A172 (cell line): ENCODE measurements around the gene SYMPK. TPM values are rescaled to one million over a fixed set of nuclear protein-coding genes. Genes with fewer than 3 reads are reported as not detected.

Experiments
- DNase-seq: peaks from one replicate; pipeline ENCODE4 v3.0.0-alpha.2; 2015; ENCODE audit warnings: low spot score
- total RNA-seq: library from RNA; depleted of rRNA; stranded (reverse); fragments of >200 nt; shearing (Covaris generic); gene quantifications from 2 replicates; pipeline ENCODE4 v1.2.3, GENCODE V29; 2014

The SYMPK gene
- total RNA-seq, 1 experiment from 2014 or later: 25.5 TPM

DNA sequence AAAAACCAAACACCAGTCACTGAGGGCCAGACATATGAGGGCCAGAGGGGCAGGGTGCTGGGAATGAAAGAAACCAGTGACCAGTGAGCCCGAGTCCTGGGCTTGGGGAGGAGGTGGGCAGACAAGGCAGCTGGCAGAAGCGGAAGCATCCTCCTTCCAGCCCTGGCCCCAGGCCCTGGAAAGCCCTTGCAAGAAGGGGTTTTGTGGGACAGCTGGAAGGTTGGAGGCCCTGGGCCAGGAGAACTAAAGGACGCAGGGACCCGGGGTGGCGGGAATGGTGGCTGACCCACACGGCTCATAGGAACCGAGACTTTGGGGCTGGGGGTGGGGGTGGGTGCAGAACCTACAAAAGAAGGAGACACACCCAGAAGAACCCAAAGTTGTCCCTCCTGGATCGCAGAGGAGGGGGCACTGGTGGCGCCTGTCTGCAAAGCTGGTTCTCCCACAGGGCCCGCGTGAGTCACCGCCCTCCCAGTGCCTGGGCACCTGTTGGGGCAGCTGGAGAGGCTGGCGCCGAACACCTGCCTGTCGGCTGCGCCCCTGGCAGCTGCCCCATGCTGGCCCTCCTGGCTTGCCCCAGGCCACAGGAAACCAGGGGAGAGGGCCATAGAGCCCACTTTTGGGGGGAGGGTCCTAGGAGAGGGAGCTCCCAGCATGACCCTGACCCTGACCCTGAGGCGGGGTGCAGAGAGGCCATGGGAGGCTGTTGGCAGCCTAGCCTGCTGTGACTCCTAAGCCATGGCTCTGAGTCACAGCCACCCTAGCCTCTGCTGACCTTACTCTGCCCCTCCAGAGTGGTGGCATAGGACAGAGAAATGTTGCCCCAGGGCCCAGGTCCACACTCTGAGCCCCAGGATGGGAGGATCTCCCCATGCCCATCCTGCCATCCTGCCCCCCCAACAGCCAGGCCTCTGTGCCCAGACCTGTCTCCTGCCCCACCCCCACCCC, 81.5 kb downstream of the SYMPK start:
- peak; percentile 54 for DNase-seq

DNA sequence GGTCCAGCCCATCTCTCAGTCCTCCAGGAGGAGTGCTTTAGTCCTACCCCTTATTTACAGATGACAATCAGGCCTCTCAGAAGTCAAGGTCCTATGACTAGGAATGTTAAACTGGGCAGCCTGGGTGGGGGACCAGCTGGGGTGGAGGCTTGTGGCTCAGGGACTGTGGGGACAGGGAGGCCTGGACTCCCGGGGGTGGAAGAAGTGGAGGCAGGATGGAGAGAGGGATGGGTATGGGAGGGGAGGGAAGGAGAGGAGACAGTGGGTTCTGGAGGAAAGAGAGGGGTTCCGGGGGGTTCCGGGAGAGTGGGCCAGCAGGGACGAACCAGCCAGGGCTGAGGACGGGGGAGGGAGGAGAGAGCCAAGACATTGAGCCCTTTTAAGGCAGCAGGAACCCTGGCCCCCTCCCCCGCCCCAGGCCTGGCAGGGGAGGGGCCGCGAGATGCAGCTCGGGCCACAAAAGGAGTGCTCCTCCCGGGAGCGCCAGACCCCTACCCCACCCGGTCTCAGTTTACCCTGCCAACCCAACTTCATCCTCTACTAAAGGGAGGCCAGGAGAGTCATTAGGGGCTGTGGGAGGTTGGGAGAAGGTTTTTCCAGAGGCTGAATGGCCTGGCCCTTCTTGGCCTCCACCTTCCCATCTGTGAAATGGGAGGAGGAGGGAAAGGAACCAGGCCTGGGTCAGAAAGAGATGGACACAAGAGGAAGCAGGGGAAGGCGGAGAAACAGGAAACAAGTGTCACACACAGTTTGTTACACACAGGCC, 82.3 kb downstream of the SYMPK start:
- no peak for DNase-seq

DNA sequence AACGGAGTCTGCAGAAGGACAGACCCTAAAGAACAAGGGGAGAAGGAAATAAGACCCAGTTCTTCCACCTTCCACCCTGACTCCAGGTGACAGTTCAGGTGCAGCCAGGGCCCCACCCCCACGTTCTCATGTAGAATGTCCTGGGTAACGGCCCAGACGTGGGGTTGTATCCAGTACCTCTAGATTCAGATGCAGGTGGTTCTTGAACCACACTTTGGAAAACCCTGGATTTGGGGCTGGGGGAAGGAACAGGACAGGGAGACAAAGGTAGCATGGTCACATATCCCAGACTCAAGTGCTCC, 82.8 kb downstream of the SYMPK start:
- no peak for DNase-seq

DNA sequence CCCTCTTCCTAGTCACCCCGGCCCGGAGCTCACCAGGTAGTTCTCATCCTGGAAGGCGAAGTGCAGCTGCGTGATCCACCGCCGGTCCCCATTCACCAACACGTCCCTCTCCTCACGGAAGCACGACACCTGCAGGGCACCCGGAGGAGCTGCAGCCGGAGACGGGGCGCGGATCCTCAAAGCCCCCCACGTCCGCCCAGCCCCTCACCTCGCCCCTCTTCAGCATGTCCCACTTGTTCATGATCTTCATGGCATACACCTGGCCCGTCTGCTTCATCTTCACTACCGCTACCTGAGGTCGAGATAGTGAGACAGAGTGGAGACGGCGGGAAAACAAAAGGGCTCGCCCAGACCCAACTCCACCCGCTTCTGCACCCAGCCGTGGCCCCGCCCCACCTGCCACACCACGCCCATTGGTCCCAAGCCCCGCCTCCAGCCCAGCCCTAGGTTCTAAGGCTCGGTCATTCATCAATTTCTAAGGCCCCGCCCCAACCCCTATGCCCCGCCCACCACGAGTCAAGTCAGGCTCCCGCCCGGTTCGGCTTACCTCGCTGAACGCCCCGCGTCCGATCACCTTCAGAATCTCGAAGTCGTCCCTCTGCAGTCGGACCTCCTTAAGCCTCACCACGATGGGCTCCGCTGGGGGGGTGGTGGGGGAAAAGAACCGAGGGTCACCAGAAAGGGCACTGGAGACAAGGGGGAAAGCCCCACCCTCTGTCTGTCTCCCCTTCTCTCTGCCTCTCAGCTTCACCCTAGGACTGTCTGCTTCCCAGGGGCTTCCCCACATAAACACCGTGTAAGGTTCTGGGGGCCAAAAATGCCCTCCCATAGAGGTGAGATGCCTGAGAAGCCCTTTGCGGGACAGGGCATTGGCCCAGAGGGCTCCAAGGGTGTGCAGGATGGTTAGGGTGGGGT, 83.5 kb downstream of the SYMPK start:
- peak; percentile 14 for DNase-seq

DNA sequence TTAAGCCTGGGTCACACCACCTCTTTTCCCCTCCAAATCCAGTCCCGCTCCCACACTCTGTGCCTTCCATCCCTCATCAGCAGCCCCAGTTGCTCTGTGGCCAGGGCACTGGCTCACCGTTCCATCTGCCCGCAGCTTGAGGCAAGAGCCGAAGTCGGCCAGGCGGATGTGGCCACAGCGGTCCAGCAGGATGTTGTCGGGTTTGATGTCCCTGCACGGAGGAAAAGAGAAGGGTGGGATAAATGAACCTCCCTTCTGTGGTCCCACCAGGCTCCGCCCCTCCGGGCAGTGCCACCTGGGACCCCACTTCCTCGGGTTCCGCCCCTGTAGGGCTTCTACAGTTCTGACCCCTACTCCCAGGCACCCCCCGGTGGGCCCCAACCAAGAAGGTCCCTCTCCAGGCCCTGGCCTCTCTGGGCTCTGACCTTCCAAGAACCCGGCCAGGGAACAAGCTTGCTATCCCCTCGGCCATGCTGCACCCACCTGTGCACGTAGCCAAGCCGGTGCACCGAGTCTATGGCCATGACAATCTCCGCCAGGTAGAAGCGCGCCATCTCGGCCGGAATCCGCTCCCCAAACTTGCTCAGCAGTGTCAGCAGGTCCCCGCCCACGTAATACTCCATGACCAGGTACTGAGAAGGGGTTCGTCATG, 84.8 kb downstream of the SYMPK start:
- no peak for DNase-seq

DNA sequence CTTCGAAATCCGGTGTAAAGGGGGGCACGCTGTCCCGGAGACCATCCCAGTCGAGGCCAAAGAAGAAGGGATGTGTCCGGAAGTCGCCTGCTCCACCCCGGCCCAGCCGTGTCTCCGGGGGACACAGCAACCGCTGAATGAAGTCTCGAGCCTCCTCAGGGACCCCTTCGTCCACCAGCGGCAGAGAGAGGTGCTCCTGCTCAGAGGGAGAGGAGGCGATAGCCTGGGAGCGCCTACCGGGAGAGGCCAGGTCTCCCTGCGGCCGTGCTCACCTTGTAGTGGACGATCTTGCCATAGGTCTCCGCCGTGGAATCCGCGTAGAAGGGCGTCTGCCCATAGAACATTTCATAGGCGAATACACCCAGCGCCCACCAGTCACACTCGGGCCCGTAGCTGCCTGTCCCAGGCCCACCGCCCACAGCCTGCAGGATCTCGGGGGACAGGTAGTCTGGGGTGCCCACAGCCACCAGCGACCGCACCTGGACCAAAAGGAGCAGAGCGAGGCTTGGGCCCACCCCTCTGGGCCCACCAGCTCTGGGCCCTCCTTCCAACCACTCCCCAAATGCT, 85.5 kb downstream of the SYMPK start:
- DNase-seq: no peak

DNA sequence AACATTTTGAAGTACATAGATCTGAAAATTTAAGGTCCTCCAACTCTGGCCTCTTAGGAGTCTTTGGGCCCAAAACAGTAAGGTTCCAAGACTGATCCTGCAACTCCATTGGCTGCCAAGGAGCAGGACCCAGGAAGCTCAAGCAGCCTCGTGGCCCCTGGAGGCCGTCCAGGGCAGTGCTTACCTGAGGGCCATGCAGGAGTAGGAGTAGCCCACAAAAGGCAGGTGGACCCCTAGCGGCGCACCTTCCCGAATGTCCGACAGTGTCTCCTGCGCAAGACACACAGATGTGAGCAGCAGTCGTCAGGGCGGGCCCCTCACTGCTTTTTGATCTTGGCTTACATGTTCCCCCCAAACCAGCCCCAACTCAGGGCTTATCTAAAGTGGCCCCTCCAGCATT, 88.2 kb downstream of the SYMPK start:
- no peak for DNase-seq

DNA sequence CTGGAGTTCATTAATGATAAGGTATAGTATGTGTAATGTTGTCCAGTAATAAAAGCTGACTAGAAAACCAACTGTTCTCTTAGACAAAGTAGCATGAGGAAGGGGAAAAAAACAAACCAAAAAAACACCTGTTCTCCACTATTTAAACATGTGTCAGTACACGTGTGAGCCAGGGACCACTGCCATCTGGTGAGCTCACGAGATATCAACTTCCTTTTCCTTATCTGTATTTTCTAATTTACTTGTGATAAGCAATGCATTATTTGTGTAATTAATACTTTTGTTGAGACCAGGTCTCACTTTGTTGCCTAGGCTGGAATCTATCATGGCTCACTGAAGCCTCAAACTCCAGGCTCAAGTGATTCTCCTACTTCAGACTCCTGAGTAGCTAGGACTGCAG, 89.6 kb downstream of the SYMPK start:
- DNase-seq: no peak

DNA sequence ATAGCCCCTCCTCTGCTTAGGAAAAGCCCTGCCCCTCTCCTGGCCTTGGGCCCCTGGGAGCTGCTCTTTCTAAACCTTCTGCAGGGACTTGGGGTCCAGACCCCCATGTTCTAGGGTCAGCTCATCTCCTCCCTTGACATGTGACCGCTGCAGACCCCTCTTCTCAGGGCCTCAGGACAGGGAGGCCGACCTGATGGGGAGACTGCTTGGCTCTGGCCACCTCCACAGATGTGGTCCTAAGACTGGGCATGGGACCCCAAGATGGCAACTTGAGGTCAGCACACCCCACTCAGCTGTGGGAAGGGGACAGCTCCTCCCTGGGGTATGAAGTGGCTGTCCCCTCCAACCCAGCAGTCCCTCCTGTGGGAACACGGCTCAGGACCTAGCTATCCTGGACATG, 90.0 kb downstream of the SYMPK start:
- no peak for DNase-seq

DNA sequence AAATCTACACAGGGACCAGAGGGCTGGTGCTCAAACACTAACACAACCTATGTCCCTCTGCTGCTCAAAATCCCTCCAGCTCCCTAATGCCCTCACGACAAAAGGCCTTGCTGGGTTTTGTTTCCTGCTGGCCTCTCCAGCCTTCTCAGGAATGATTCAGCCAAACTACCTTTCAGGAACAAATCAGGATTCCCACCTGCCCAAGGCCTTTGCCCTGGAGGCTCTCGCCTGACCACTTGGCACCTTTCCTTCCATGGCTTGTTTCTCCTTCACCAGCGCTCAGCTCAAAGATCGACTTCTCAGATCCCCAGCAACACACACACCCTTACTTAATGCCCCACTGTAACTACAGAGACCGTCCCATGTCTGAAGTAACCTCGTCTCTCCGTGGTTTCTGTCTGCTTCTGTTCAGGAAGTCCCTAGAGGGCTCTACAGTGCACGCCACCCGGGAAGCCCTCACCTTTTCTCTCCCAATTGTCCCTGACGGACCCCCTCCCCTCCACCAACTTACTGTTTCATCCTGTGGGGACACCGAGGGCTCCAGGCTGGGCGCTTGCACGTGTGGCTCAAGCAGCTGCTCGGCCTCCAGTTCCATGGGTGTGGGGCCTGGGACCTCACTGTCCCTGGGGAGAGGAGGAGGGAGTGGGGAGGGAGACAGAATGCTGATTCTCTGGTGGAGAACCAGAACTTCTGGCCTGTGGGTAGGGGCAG, 90.7 kb downstream of the SYMPK start:
- DNase-seq: no peak

DNA sequence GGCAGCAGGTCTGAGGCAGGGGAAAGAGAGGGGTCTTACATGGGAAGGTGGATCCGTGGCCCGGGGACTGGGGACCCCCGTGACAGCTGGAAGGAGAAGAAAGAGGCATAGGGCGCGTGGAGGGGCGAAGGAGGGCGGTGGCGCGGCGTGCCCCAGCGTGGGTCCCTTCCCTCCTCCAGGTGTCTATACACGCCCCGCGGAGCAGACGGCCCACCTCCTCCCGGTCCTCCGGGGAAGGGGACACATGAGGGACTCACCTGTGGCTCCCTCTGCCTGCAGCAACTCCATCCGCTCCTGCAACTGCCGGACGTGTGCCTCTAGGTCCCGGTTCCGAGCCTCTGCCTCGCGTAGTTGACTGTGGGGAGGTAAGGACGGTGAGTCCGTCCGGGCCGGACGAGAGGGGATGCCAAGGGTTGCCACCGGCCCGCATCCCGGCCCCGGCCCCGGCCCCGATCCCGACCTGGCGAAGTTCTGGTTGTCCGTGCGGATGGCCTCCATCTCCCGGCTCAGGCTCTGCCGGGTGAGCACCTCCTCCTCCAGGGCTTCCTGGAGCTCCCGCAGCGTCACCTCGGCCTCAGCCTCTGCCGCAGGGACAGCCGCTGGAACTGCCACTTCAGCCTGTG, 91.5 kb downstream of the SYMPK start:
- DNase-seq: no peak

DNA sequence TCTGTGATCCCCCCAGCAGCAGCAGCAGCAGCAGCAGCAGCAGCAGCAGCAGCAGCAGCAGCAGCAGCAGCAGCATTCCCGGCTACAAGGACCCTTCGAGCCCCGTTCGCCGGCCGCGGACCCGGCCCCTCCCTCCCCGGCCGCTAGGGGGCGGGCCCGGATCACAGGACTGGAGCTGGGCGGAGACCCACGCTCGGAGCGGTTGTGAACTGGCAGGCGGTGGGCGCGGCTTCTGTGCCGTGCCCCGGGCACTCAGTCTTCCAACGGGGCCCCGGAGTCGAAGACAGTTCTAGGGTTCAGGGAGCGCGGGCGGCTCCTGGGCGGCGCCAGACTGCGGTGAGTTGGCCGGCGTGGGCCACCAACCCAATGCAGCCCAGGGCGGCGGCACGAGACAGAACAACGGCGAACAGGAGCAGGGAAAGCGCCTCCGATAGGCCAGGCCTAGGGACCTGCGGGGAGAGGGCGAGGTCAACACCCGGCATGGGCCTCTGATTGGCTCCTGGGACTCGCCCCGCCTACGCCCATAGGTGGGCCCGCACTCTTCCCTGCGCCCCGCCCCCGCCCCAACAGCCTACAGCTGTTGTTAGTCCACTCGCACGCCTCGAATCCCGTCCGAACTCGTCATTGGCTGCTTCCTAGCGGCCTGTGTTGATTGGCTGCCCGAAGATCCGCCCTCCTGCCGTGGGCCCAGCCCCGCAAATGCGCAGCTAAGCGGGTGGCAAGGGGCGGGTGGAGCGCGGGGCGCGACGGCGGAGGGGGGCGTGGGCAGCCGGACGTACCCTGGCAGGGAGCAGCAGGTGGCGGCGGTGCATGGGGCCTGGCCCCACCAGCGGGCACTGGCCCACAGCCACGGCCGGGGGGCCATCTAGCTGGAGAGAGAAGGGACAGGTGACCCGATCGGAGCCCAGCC, 92.5 kb downstream of the SYMPK start:
- peak; percentile 93 for DNase-seq

DNA sequence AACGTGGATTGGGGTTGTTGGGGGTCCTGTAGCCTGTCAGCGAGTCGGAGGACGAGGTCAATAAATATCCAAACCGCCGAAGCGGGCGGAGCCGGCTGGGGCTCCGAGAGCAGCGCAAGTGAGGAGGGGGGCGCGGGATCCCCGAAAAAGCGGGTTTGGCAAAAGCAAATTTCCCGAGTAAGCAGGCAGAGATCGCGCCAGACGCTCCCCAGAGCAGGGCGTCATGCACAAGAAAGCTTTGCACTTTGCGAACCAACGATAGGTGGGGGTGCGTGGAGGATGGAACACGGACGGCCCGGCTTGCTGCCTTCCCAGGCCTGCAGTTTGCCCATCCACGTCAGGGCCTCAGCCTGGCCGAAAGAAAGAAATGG, 93.1 kb downstream of the SYMPK start:
- DNase-seq: peak; percentile 31

DNA sequence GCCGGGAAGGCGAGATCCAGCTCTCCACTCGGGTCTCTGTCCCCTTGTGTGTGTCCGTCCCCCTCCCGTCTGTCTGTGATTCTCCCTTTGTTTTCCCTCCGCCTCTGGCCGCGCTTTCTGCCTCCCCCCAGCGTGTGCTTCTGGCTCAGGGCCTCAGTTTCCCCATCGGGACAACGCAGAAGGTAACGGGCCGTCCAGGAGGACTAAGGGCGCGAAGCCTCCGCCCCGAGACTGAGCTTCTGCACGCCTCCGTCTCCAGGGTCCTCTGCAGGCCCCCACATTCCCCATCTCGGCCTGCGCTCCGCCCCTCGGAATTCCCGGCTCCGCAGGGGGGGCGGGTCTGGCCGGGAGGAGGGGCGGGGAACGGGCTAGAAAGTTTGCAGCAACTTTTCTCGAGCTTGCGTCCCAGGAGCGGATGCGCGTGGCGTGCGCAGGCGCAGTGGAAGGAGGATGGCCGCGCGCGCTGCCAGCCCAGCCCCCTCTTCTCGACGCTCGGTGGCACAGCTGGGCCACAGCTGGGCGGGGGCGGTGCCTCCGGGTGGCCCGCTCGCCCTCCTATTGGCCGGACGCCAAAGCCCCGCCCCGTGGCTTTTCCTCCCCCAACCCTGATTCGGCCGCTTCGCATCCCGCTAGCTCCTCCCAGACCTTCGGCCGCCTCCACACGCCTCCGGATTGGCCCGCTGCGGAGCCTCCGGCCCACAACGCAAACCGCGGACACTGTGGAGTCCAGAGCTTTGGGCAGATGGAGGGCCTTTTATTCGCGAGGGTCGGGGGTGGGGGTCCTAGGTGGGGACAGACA, 93.8 kb downstream of the SYMPK start, which contains the start of gene SIX5:
Gene SIX5, minus strand, starts transcription at position 269 of the 799 bp plus-strand sequence. CDS start 408 bp downstream, outside the sequence.
- peak; percentile 86 for DNase-seq

DNA sequence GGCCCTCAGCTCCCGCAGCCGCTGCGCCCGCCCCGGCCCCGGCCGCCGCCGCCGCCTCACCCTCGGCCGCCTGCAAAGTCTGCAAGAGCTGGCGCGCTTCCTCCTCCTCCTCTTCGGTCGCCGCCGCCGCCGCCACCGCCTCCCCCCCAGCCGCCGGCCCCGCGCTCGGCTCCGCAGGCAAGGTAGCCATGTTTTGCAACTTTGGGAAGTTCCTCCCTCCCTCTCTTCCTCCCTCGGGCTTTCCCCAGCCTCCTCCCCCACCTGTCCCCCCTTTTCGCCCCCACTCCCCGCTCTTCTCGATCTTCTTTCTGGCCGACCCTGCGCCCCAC, 94.3 kb downstream of the SYMPK start:
- DNase-seq: no peak

DNA sequence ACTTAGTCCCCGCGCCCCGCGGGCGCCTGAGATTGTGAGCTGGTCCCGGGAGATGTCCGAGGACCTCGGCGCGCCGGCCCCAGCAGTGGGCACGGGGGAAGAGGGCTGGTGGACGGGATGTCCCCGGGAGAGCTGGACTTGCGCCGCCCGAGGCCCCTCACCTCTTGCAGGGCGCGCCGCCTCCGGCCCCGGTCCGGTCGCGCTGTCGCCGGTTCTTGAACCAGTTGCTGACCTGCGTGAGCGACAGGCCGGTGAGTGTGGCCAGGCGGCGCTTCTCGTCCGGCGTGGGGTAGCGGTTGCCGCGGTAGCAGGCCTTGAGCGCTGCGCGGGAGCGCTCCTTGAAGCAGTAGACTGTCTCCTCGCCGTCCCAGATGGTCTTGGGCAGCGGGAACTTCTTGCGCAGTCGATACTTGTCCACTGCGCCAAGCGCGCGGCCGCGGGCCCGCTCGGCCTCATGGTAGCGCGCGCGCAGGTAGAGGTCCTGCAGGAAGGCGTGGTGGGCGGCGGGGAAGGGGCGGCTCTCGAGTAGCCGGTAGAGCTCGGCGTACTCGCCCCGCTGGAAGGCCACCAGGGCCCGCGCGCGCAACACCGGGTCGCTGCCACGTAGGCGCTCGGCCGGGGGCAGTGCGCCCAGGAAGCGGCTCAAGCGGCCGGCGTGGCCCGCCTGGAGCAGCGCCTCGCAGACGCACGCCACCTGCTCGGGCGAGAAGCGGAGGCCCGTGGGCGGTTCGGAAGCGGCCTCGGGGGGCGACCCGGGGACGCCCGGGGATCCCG, 94.9 kb downstream of the SYMPK start:
- DNase-seq: no peak

DNA sequence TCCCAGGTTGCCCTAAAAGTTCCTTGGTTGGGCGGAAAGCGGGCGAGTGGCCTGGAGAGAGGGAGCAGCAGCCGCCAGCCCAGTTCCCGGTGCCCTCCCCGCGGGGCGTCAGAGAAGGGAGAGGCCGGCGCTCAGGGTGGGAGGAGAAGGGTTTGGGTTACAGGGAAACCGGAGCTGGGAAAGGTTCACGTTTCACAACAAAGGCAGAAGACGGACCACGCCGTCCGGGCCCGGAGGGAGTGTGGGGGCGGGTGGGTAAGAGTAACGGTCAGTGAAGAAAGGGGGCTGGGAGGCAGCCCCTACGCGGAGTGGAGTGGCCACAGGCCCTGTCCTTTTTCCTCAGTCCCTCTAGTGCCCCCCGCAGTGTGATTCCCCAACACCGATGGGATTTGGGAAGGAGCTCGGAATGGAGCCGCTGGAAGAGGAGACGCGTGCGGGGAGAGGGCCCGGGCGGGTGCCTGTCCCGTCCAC, 95.5 kb downstream of the SYMPK start:
- DNase-seq: no peak
